Measurements from ENCODE around the gene ABHD5.

GRCh38 chr3:43760938-43761337 lies 70.2 kb downstream of the ABHD5 start:
- TF ChIP-seq EZH2 (optimal IDR thresholded peaks at IDR 0.05; ENCODE audit: low read depth, low read length) (no peak), EZH2phosphoT487 (IDR thresholded peaks at IDR 0.05; ENCODE audit: low read length) (no peak)
- TF ChIP-seq, protein P1, sequence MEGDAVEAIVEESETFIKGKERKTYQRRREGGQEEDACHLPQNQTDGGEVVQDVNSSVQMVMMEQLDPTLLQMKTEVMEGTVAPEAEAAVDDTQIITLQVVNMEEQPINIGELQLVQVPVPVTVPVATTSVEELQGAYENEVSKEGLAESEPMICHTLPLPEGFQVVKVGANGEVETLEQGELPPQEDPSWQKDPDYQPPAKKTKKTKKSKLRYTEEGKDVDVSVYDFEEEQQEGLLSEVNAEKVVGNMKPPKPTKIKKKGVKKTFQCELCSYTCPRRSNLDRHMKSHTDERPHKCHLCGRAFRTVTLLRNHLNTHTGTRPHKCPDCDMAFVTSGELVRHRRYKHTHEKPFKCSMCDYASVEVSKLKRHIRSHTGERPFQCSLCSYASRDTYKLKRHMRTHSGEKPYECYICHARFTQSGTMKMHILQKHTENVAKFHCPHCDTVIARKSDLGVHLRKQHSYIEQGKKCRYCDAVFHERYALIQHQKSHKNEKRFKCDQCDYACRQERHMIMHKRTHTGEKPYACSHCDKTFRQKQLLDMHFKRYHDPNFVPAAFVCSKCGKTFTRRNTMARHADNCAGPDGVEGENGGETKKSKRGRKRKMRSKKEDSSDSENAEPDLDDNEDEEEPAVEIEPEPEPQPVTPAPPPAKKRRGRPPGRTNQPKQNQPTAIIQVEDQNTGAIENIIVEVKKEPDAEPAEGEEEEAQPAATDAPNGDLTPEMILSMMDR (IDR thresholded peaks at IDR 0.05; ENCODE audit: low read length), result no peak

Data from MM.1S (cell line).